VCaP (cell line): Measurements from ENCODE around the gene GNPDA1.

Source experiments
- H3K27ac ChIP-seq: fragments of 450-650 bp; 2 replicates; pipeline ENCODE4 v1.5.1; 2017
- TF ChIP-seq, protein P1 (sequence below): fragments of 450-650 bp; conservative IDR thresholded peaks from 2 replicates; pipeline ENCODE4 v1.5.1; 2017; ENCODE audit warnings: mild to moderate bottlenecking, moderate library complexity

The GNPDA1 gene

DNA sequence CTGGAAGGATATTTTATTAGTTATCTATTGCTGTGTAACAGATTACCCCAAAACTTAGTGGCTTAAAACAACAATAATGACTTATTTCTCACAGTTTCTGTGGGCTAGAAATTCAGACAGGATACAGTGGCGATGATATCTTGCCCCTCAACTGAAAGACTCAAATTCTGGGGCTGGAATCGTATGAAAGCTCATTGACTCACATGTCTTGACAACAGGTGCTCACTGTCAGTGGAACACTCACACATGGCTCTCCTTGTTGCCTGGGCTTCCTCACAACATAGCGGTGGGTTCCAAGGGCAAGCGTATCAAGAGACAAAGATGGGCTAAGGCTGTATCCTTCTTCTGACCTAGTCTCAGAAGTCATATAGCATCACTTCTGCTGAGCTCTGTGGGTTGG, 3.7 kb upstream of the GNPDA1 start:
- TF ChIP-seq, protein P1, sequence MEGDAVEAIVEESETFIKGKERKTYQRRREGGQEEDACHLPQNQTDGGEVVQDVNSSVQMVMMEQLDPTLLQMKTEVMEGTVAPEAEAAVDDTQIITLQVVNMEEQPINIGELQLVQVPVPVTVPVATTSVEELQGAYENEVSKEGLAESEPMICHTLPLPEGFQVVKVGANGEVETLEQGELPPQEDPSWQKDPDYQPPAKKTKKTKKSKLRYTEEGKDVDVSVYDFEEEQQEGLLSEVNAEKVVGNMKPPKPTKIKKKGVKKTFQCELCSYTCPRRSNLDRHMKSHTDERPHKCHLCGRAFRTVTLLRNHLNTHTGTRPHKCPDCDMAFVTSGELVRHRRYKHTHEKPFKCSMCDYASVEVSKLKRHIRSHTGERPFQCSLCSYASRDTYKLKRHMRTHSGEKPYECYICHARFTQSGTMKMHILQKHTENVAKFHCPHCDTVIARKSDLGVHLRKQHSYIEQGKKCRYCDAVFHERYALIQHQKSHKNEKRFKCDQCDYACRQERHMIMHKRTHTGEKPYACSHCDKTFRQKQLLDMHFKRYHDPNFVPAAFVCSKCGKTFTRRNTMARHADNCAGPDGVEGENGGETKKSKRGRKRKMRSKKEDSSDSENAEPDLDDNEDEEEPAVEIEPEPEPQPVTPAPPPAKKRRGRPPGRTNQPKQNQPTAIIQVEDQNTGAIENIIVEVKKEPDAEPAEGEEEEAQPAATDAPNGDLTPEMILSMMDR, result no peak
- H3K27ac ChIP-seq, result no peak overlapping the region

DNA sequence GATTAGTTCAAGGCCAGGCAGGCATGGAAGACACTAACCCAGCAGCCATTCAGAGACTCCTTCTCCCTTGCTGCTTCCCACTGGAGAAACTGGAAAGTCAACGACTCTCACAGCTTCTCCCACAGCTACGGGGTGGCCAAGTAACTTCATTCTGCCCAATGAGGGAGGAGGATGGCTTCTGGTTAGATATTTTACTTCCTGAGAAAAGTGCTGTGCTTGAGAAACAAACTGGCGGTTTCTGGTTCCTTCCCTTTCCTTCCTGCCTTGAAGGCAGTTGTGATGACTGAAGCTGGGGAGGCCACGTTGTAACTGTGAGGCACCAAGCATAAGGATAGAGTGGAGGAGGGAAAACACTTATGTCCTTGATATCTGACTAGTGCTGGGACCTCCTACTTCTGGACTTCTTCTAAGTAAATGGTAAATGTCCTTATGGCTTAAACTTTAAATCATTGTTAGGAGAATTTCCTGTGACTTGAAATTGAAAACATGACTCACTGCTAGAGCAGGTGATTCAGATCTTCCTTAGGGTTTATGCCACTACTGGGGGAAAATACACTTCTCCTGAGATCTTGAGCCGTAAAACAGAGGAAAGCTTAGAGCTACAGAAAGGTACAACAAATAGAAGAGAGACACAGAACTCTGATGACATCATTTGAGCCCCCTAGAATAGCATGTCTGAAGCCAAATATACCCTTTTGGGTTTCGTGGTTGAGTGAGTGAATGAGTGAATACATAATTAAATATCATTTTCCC, 3.1 kb upstream of the GNPDA1 start:
- no peak overlapping the region for H3K27ac ChIP-seq
- TF ChIP-seq, protein P1, result no peak

DNA sequence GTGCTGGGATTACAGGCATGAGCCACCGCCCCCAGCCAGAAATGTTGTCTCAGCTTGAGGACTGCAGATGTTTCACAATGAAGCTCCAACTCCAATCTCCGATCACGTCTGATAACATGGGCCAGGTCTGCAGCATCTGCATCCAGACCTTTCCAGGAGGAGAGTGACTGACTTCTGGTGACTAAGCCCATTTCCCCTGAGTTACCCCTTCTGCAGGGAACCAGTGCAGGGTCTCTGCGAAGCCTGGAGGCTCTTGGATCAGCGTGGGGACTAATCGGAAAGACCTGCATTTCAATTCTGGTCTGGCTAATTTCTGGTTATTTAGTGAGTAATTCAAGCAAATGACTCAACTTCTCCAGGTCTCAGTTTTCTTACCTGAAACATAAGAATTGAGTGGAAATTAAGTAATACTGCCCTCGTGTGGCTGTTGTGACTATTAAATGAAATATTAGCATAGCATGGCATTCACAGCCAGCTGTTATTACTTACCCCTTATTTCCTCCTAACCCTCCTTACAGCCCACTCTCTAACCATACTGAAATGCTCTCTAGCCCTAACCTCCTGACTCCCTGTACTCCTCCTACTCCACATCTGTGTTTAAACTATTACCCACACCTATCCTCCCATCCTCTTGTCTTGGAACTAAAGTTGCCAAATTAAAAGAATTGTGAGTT, 2.2 kb upstream of the GNPDA1 start:
- TF ChIP-seq, protein P1, result peak; percentile 72
- no peak overlapping the region for H3K27ac ChIP-seq

DNA sequence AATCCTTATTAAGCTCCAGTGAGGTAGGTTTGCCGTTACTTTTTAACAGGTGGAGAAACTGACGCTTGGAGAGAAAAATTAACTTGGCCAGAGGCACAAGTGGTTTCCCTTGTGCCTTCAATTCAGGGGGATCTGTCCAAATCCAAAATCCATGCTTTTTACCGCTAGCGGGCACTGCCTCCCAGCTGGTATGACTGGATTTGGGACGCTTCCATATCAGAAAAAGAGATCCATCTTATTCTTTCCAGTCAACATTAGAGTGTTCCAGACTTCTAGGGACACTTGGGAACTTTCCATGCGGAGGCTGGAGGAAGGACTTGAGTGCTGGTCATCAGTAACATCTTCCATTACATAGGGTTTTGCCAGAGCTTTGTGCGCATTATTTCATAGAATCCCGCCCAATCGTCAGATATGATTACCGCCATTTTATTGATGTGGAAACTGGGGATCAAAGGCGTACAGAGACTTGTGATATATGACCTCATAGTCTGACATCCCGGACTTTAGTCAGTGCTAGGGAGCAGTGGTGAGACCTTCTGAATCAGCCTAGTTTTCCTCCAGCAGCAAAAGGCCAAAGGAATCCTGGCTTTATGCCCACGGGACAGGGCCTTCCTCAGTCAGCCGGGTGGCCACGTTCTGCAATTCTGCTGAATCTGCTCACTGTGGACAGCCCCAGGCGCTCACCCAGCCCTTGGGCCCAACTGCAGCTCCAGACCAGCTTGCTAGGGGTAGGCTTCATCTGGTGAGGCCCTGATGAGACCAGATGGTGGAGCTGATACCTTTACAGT, 1.1 kb upstream of the GNPDA1 start:
- H3K27ac ChIP-seq, result peak overlapping the region; percentile 88
- TF ChIP-seq, protein P1, result no peak

DNA sequence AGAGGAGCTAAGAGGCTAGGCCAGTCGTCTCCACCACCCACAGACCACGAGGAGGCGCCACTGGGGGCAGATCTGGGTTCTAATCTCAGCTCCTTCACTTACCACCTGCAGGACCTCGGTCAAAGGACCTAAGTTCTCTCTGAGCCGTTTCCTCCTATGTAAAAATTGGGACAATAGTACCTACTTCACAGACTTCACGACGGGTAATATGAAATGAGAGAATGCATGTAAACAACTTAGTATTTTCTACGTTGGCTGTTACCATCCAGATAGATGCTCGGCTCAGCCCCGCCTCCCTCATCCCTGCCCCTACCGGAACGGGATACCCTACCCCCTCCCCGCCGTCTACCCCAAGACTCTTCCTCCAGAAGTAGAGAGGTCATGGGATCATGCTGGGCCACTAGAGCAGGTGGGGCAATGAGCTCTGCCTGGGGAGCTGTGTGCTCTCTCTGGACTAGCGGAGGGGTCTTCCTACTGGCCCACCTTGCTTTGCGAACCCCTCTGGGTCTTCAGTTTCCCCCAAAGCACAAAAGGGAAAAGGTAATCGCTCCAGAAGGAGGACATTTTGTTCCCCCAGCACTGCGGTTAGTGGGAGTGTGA, 541 bp downstream of the GNPDA1 start:
- TF ChIP-seq, protein P1, result peak; percentile 65
- peak overlapping the region; percentile 88 for H3K27ac ChIP-seq

DNA sequence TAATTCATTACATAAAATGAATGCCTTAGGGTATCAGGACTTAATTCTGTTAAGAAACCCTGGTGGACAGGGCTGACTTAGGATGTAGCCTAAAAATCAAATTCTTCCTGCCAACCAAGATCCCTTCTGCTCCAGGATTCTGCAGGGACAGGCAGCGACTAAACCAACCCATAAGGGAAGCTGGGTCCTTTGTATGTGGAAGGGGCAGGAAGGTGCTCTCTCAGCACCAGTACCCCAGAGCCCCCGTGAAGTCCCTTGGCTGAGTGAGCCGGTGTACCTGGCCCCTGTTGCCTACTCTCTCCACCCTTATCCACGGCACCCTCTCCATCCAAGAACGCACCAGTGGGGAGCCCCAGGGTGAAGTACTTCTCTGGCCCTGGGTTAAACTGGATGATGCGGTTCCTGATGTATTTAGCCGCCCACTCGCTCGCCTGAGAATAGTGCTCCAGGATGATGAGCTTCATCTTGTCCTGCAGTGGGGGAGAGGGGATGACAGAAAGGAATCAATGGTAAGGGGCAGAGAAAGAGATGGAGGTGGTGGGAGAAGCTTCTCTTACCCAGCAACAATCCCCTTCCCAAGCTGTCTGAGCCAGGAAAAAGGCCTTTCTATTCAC, 1.1 kb downstream of the GNPDA1 start:
- H3K27ac ChIP-seq, result peak overlapping the region; percentile 88; the same call in 1 of the 2 replicates
- TF ChIP-seq, protein P1, result no peak
